ENCODE measurements around the gene SLC19A3. TPM values are rescaled to one million over a fixed set of nuclear protein-coding genes. Genes with fewer than 3 reads are reported as not detected.
"Not testable (repeated sequence)": the region's sequence is repeated elsewhere in the genome, so short reads cannot be mapped to it uniquely, and the experiment has no call there.

Gene SLC19A3
- total RNA-seq, 4 donors from 2014 or later = 5.1 to 14.5 (median 7.4) TPM

DNA sequence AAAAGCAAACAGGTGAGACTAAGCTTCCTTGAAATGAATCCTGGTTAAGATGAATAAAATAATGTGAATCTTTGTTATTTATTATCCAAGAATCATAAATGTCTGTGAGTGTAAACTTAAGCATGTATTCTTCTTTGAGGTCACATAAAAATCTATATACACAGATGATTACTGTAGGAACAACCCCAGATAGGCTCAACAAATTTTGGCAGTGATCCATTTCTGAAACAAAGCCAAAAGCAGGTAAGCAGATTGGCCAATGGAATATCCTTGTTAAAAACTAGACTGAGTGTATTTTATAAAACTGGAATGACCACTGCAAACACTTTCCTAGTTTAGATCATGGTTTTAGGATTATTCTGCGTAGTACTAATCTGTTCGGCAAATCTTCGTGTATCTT, 39.9 kb downstream of the SLC19A3 start:
- no peak for DNase-seq (ENCODE audit: low spot score in 2 of 2)
- 93% methylated on average over 3 of the region's 3 CpGs for WGBS
- TF ChIP-seq EP300 (IDR thresholded peaks at IDR 0.05) (no peak), POLR2AphosphoS5 (IDR thresholded peaks at IDR 0.05) (no peak), POLR2A (IDR thresholded peaks at IDR 0.05) (no peak)
- TF ChIP-seq, protein P1, sequence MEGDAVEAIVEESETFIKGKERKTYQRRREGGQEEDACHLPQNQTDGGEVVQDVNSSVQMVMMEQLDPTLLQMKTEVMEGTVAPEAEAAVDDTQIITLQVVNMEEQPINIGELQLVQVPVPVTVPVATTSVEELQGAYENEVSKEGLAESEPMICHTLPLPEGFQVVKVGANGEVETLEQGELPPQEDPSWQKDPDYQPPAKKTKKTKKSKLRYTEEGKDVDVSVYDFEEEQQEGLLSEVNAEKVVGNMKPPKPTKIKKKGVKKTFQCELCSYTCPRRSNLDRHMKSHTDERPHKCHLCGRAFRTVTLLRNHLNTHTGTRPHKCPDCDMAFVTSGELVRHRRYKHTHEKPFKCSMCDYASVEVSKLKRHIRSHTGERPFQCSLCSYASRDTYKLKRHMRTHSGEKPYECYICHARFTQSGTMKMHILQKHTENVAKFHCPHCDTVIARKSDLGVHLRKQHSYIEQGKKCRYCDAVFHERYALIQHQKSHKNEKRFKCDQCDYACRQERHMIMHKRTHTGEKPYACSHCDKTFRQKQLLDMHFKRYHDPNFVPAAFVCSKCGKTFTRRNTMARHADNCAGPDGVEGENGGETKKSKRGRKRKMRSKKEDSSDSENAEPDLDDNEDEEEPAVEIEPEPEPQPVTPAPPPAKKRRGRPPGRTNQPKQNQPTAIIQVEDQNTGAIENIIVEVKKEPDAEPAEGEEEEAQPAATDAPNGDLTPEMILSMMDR (IDR thresholded peaks at IDR 0.05) = no peak
- Histone ChIP-seq H3K36me3 (no peaks in the 10 kb centered on the region), H3K4me3 (no peak overlapping the region), H3K27ac (no peak overlapping the region), H3K27me3 (no peaks in the 10 kb centered on the region), H3K9me3 (no peaks in the 10 kb centered on the region), H3K4me1 (no peaks in the 10 kb centered on the region)

DNA sequence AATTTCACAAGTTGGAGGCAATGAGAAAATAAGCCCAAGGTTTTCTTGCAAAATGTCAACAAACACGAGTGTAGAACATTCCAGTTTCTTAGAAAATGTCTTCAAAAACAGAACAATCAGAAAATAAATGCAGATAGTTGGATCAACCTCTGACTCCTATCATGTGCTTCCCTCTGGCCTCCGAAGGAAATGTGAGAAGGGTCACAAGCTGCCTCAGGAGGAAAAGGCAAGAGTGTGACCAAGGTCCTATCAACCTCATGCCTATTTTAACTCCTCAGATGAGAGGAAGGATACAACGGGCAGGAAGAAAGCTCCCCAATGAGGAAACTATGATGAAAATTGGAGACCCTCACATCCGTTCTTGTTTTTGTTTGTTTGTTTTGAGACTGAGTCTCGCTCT, 43.3 kb downstream of the SLC19A3 start:
- WGBS = 68% methylated on average over 5 of the region's 5 CpGs
- no peaks in the 10 kb centered on the region for H3K36me3 ChIP-seq
- H3K4me3 ChIP-seq = no peak overlapping the region
- TF ChIP-seq EP300 (IDR thresholded peaks at IDR 0.05) = no peak
- no peak for TF ChIP-seq POLR2AphosphoS5 (IDR thresholded peaks at IDR 0.05)
- TF ChIP-seq, protein P1 (IDR thresholded peaks at IDR 0.05) = no peak
- TF ChIP-seq POLR2A (IDR thresholded peaks at IDR 0.05) = no peak
- no peaks in the 10 kb centered on the region for H3K27me3 ChIP-seq
- no peaks in the 10 kb centered on the region for H3K9me3 ChIP-seq
- no peak for DNase-seq (ENCODE audit: low spot score in 2 of 2)
- H3K27ac ChIP-seq = no peak overlapping the region
- H3K4me1 ChIP-seq = no peaks in the 10 kb centered on the region

DNA sequence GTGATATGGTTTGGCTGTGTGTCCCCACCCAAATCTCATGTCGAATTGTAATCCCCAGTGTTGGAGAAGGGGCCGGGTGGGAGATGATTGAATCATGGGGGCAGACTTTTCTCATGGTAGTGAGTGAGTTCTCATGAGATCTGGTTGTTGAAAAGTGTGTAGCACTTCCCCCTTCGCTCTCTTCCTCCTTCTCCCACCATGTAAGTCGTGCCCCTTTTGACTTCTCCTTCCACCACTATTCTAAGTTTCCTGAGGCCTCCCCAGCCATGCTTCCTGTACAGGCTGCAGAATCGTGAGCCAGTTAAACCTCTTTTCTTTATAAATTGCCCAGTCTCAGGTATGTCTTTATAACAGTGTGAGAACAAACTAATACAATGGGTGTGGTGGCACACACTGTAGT, 44.2 kb downstream of the SLC19A3 start:
- not testable (repeated sequence) for H3K27me3 ChIP-seq; DNase-seq (ENCODE audit: low spot score in 2 of 2); H3K9me3 ChIP-seq; H3K27ac ChIP-seq; H3K36me3 ChIP-seq; H3K4me1 ChIP-seq; H3K4me3 ChIP-seq
- 85% methylated on average over 5 of the region's 5 CpGs for WGBS

DNA sequence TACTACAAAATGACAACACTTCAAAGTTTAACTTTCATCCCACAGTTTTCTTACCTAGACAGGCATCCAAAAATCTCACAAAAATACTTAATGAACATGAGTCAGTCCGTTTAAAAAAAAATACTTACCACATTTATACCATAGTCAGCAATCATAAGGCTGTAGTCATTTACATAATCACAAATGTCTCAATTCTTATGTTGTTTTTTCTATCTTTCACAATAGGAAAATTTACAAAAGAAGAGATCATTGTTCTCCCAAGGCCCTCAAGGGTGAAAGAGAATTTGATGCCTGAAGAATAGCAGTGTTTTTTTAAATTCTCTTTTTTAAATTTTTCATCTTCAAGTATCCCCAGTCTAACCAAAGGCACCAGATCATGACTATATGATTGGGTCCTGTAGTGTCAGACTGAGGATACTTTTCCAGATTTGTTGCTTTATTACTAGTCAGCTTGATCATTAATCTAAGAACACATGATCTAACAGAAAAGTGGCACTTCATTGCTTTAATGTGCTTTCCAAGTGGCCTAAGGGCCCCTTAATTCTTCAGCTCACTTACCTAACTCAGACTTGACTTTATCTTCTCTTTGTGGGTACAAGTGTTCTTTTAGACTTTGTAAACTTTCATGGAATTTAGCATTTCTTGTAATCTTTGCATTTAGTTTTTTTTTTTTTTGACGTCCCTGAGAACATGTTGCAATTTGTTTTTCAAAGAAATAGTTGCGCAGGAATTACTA, 46.5 kb downstream of the SLC19A3 start:
- Histone ChIP-seq H3K27me3 (no peaks in the 10 kb centered on the region), H3K4me3 (no peak overlapping the region), H3K9me3 (no peaks in the 10 kb centered on the region), H3K36me3 (no peaks in the 10 kb centered on the region), H3K27ac (no peak overlapping the region), H3K4me1 (no peaks in the 10 kb centered on the region)
- 45% methylated on average over 3 of the region's 3 CpGs for WGBS
- TF ChIP-seq POLR2AphosphoS5 (IDR thresholded peaks at IDR 0.05) = no peak
- no peak for DNase-seq (ENCODE audit: low spot score in 2 of 2)

DNA sequence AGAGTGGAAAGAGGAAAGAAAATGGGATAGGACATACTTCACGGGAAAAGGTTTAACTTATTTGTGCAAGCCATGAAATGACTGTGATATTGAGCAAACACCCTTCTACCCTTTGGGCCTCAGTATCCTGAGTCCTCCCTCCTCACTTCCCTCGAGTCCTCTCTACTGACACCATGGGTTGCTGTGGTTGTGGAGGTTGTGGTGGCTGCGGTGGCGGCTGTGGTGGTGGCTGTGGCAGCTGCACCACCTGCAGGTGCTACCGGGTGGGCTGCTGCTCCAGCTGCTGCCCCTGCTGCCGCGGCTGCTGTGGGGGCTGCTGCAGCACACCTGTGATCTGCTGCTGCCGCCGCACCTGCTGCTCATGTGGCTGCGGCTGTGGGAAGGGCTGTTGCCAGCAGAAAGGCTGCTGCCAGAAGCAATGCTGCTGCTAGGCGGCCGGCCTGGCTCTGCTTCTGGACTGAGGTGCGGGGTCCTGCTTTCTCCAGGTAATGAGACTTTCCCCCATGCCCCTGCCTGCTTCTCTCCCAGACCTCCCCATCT, 51.1 kb downstream of the SLC19A3 start, which contains the start of gene SCYGR5:
TSS of gene SCYGR5 (plus strand) at position 174 of the 540 bp plus-strand sequence. CDS start at position 174, 0 bp downstream.
- H3K4me1 ChIP-seq, H3K27ac ChIP-seq: not testable (repeated sequence)
- WGBS = 90% methylated on average over 10 of the region's 13 CpGs

DNA sequence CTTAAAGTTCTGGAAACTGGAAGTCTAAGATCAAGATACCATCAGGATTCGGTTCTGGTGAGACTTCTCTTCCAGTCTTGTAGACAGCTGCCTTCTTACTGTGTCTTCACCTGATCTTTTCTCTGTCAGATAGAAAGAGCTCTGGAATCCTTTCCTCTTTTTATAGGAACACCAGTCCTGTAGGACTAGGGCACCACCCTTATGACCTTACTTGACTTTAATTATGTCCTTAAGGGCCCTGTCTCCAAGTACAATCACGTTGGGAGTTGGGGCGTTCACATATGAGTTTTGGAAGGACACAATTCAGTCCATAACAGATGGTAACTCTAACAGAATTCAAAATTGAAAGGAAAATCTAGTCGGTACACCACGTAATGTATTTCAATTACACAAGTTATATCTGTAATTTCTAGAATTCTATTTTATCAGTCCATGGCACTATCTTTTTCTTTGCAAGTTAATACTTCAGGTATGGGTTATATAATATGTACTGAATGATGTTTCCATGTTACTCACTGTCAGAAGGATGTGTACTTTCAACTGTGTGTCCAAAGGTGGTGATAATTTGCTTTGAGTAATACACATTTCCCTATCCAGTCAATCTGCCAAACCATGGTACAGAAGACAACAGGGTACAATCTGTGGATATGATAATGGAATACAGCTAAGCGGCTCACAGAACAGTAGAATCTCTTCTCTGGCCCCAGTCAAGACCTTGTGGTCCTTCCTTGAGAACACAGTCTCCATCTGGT, 52.5 kb downstream of the SLC19A3 start:
- no peak overlapping the region for H3K27ac ChIP-seq
- no peak for DNase-seq (ENCODE audit: low spot score in 2 of 2)
- H3K4me1 ChIP-seq = no peaks in the 10 kb centered on the region
- no peaks in the 10 kb centered on the region for H3K9me3 ChIP-seq
- TF ChIP-seq EP300 (IDR thresholded peaks at IDR 0.05) = no peak
- no peak for TF ChIP-seq POLR2A (IDR thresholded peaks at IDR 0.05)
- TF ChIP-seq, protein P1 (IDR thresholded peaks at IDR 0.05) = no peak
- TF ChIP-seq POLR2AphosphoS5 (IDR thresholded peaks at IDR 0.05) = no peak
- no peak overlapping the region for H3K4me3 ChIP-seq
- H3K27me3 ChIP-seq = no peaks in the 10 kb centered on the region
- H3K36me3 ChIP-seq = no peaks in the 10 kb centered on the region
- 85% methylated on average over 6 of the region's 6 CpGs for WGBS

More for the DNA sequence above, 51.1 kb downstream of the SLC19A3 start, which contains the start of gene SCYGR5:
- H3K36me3 ChIP-seq; DNase-seq (ENCODE audit: low spot score in 2 of 2); H3K27me3 ChIP-seq; H3K9me3 ChIP-seq; H3K4me3 ChIP-seq: not testable (repeated sequence)
